ENCODE results near the gene ESAM.
A peak's percentile ranks its signal among the peaks of the same experiment; 100 is the strongest.

Gene ESAM

GRCh38 chr11:124751741-124752470 is 10.2 kb downstream of the ESAM start, which contains the start of gene VSIG2:
TSS of gene VSIG2 (minus strand) at chr11:124752255. CDS start at chr11:124752137, 118 bp downstream.
- no peak for DNase-seq

DNA sequence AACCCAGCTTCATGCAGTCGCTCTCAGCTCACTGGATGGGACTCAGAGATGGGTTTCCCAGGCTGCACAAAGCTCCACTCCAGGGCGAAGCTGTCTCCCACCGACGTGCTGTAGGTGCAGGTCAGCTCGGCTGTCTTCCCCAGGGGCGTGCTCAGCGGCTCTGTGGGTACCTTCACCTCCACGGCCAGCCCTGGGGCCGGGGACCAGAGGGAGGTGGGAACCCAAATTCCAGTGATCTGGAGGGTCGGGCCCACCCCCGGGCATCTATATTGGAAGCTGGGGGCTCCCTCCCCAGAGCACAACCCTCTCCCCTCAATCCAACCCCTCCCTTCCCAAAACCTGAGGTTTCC is 10.7 kb downstream of the ESAM start:
- DNase-seq = no peak

DNA sequence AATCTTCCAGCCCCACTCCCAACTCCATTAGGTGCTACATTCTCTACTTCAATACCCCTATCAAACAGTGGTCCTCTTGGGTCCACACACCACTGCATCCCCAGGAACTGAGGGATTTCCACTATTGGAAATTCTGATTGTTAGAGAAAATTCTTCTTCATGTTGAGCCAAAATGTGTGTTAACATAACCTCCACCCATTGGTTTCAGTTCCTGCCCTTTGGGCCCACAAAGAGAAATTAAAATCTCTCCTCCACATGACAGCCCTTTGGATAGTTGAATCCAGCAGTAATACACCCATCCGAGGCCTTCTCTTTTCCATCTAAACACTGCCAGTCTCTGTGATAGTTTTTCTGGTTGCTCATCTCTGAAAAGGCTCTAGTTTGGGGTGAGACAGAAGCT is 12.2 kb downstream of the ESAM start:
- no peak for DNase-seq

- DNase-seq = no peak
Measured at GRCh38 chr11:124748481-124749343, 13.4 kb downstream of the ESAM start.

DNA sequence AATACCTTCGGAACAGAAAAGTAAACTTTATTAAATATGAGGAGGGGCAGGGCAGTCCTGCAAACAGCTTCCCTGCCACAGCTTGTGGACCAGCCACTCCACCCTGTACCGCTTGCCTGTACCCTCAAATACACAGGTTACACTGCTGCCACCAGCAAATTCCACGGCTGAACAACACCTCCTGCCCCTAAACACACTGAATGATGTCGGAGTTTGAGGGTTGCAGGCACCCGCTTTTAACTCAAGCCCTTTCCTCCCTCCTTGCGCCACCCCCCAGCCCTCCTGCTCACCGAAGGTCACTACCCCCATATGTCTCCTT is 14.0 kb downstream of the ESAM start:
- no peak for DNase-seq

DNA sequence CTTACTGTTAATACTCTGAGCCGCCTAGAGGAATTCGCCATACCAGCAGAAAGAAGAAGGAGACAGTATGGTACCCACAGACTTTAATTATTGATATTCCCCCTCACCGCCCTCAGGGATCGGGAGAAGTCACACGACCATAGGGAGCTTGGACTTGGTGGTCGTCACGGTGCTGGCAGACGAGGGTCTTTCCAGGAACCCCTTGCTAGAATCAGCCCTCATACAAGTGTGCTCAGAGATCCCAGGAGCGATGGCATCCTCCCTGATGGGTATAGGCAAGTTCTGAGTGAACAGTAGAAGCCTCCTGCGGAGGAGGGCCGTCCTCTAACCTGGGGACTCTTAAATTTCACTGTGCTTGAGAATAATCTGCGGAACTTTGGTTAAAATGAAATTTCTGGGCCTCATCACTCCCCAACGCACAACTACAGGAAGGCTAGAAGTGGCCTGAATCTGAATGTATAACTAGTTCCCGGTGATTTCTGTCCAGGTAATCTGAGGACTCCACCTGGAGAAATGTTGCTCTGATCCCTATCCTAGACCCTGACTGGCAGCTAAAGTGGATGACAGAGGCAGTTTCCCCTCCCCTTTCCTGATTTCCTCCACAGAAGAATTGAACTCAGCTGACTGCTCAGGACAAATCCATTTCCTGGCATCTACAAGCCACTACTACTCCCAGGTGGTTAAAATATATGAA is 14.5 kb downstream of the ESAM start:
- no peak for DNase-seq

DNA sequence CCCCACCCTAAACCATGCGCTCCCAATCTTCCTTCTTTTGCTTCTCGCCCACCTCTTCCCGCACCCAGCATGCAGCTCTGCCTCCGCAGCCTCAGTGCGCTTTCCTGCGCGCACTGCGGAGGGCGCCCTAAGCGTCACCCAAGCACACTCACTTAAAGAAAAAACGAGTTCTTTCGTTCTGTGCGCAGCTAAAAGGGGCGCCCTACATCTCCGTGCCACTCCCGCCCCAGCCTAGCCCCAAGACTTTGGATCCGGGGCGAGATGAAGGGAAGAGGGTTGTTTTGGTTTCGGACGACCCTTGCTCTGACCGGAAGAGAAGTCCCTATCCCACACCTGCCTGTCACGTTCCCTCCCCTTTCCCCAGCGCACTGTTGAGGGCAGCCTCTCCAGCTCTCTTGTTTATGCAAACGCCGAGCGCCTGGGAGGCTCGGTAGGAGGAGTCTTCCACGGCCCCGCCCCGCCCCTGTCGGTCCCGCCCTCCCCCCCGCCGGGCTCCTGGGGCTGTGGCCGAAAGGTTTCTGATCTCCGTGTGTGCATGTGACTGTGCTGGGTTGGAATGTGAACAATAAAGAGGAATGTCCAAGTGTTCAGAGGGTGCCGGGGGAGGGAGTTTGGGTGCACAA is 15.4 kb downstream of the ESAM start:
- peak; percentile 86 for DNase-seq

DNA sequence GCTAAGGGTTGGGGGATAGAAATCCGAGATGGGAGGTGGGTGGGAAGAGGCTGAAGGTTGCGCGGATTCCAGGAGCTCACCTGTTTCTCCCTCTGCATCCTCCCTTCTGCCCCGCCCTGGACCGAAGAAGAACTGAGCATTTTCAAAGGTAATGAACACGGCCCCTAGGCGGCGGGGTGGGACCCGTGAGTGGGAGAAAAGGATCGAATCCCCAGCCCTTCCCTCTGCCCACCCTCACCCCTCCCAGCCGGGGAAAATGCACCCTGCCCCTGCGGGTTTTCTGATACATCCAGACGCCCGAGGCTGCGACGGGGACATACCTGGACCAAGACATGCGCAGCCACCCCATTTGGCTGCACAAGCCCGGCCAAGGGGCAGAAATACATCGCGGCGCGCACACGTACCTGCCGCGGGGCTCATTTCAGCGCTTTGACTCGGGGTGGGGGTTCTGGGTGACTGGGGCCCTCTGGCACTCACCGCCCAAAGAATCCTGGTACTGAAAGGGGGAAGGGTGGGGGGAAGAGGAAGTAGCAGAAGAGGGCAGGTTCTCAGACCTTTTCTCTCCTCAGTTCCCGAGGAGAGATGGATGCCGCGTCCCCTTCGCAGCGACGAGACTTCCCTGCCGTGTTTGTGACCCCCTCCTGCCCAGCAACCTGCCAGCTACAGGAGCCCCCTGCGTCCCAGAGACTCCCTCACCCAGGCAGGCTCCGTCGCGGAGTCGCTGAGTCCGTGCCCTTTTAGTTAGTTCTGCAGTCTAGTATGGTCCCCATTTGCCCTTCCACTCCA is 16.1 kb downstream of the ESAM start:
- peak; percentile 34 for DNase-seq

GRCh38 chr11:124745270-124745834 is 16.7 kb downstream of the ESAM start:
- DNase-seq = no peak

GRCh38 chr11:124743050-124743449 is 19.0 kb downstream of the ESAM start:
- no peak for DNase-seq

- DNase-seq = no peak
Measured at GRCh38 chr11:124742555-124742954, 19.5 kb downstream of the ESAM start.

- peak; percentile 63 for DNase-seq
Measured at GRCh38 chr11:124740277-124740882, 21.7 kb downstream of the ESAM start.

DNA sequence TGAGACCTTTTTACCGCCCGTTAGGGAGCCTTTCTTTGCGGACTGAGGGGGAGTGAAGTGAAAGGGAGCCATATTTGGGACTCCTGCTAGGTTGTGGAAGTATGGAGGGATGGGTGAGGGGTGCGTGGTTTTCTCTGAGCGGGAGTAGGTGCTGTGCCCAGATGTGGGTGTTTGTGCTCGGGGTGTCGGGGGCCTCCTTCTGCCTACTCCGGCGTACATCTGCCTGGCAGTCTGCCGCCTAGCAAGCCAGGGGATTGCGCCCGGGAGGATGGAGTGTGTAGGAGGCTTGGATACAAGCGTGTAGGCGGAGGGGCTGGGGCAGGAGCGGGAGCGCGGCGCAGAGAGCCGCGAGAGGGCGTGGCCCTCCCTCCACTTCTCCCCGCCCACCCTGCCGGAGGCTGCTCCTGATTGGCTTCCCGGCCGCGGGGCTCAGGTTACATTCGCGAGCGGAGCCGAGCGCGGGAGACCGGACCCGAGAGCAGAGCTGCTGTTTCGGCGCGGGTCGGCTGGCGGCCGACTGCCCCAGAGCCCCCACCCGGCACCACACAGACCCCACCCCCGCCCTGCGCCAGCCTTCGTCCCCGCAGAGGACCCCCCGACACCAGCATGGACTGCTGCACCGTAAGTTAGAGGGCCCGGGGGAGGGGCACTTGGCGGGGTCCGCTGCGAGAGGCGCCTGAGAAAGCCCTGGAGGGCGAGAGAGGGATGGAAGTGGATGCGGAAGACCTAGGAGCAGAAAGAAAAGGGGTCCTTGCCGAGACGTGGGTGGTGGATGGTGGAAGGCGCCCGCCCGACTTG is 22.4 kb downstream of the ESAM start, which contains the start of gene NRGN:
NRGN (plus strand) TSS at position 464 of the 798 bp plus-strand sequence; CDS start at position 607, 143 bp downstream.
- peak; percentile 83 for DNase-seq

- no peak for DNase-seq
Measured at GRCh38 chr11:124738713-124739478, 23.2 kb downstream of the ESAM start.

DNA sequence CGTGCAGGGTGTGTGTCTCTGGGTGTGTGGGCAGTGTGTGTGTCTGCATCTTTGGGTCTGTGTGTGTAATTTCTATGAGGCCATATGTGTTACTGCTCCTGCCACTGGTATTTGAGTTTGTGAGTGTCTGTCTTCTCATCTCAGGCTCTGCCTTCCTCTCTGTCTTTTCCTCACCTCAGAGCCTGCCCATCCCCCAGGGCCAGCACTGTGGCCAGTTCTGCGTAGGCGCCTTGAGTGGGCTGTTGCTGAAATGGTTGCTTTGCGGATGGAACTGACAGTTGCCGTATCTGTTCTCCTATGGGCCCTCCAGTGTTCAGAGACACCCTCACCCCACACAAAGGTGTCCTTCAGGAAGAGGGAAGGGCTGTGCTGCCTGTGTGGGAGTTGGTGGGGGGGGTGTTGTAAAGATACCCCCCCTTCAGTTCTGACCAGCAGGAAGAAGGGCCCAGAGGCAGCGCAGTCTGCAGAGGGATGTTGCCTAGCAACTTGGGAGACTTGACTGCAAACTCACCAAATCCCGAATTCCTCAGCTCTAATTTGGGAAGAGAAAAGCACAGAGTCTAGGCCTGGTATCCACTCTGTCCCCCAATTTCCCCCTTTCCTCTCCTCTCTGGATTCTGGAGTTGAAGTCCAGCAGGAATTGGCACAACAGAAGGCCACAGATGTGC is 24.3 kb downstream of the ESAM start:
- no peak for DNase-seq

- DNase-seq = no peak
Measured at GRCh38 chr11:124736736-124737135, 25.4 kb downstream of the ESAM start.

- DNase-seq = no peak
Measured at GRCh38 chr11:124732230-124732629, 29.9 kb downstream of the ESAM start.

DNA sequence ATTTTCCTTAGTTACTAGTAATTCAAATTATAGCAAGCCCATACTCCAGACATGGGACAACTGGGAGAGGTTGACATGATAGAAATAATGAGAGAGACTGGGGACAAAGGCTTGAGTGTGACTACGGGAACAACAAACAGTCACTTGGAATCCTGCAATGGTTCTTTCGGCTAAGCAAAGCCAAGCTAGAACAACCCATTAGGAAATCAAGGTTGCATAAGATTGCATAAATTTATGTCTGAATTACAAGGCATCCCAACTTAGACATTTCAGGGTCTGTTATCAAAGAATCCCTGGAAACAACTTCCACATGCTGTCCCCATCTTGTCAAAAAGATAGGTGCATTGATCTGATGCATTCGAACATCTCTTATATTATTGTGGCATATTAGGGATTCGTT is 32.5 kb downstream of the ESAM start:
- no peak for DNase-seq

- DNase-seq = no peak
Measured at GRCh38 chr11:124728134-124728533, 34.0 kb downstream of the ESAM start.
